HEK293T (cell line): ENCODE results near the gene C1QL4.

Experiments used
- CTCF ChIA-PET: fragments of 350-600 bp; formaldehyde crosslinking; extraction: SDS; loops from one replicate; lab custom pipeline; 2021; ENCODE audit warnings: antibody characterized with exemption, inconsistent platforms; lab: Yijun Ruan, JAX
- POLR2A ChIA-PET: fragments of 350-600 bp; formaldehyde crosslinking; extraction: SDS; loops from one replicate; lab custom pipeline; 2020; ENCODE audit warnings: antibody characterized with exemption, inconsistent platforms; lab: Yijun Ruan, JAX
- DNase-seq: peaks from one replicate; pipeline ENCODE4 v3.0.0; 2012; ENCODE audit warnings: mixed read lengths; ENCODE audit errors: extremely low spot score
- ARNT ChIP-seq: fragments of 450-650 bp; IDR thresholded peaks from 2 replicates; pipeline ENCODE4 v1.6.1; 2017; ENCODE audit warnings: mild to moderate bottlenecking
- BHLHE40 ChIP-seq: fragments of 450-650 bp; IDR thresholded peaks from 2 replicates; pipeline ENCODE4 v1.6.1; 2016; ENCODE audit warnings: mild to moderate bottlenecking, moderate library complexity, borderline replicate concordance
- CTBP1 ChIP-seq: fragments of 450-650 bp; IDR thresholded peaks from 2 replicates; pipeline ENCODE4 v1.6.1; 2016; ENCODE audit warnings: borderline replicate concordance
- ELF4 ChIP-seq: fragments of 450-650 bp; IDR thresholded peaks from 2 replicates; pipeline ENCODE4 v1.6.1; 2017; ENCODE audit warnings: antibody characterized with exemption
- FOXA1 ChIP-seq: fragments of 450-650 bp; IDR thresholded peaks from 2 replicates; pipeline ENCODE4 v1.6.1; 2016; ENCODE audit warnings: mild to moderate bottlenecking
- FOXK2 ChIP-seq: fragments of 450-650 bp; IDR thresholded peaks from 2 replicates; pipeline ENCODE4 v1.6.1; 2016; ENCODE audit warnings: mild to moderate bottlenecking
- FOXM1 ChIP-seq: fragments of 450-650 bp; IDR thresholded peaks from 2 replicates; pipeline ENCODE4 v1.6.1; 2017; ENCODE audit warnings: mild to moderate bottlenecking, borderline replicate concordance
- HDGF ChIP-seq: fragments of 450-650 bp; IDR thresholded peaks from 2 replicates; pipeline ENCODE4 v1.6.1; 2017; ENCODE audit warnings: antibody characterized with exemption, borderline replicate concordance
- L3MBTL2 ChIP-seq: fragments of 450-650 bp; conservative IDR thresholded peaks from 2 replicates; pipeline ENCODE4 v1.6.1; 2016; ENCODE audit warnings: mild to moderate bottlenecking
- LEF1 ChIP-seq: fragments of 450-650 bp; IDR thresholded peaks from 2 replicates; pipeline ENCODE4 v1.6.1; 2017; ENCODE audit warnings: mild to moderate bottlenecking, borderline replicate concordance
- NFRKB ChIP-seq: fragments of 450-650 bp; IDR thresholded peaks from 2 replicates; pipeline ENCODE4 v1.6.1; 2016; ENCODE audit warnings: mild to moderate bottlenecking, moderate library complexity
- PKNOX1 ChIP-seq: fragments of 450-650 bp; IDR thresholded peaks from 2 replicates; pipeline ENCODE4 v1.6.1; 2016
- SP1 ChIP-seq: fragments of 450-650 bp; IDR thresholded peaks from 2 replicates; pipeline ENCODE4 v1.6.1; 2017
- SUZ12 ChIP-seq: fragments of 450-650 bp; IDR thresholded peaks from 2 replicates; pipeline ENCODE4 v1.6.1; 2016; ENCODE audit warnings: mild to moderate bottlenecking
- TARDBP ChIP-seq: fragments of 450-650 bp; IDR thresholded peaks from 2 replicates; pipeline ENCODE4 v1.6.1; 2016
- ZNF384 ChIP-seq: fragments of 450-650 bp; IDR thresholded peaks from 2 replicates; pipeline ENCODE4 v1.6.1; 2016

C1QL4 gene

GRCh38 chr12:49342914-49343731, 6.1 kb upstream of the C1QL4 start:
- POLR2A ChIA-PET, result interaction anchor here (0.6 to 2.9 kb wide), 16 partner anchors 9 to 236 kb away, joined by 3 to 42 read pairs (median 6); partner anchors contain the start of genes PRPH, SPATS2, TROAP and TUBA1B
- CTCF ChIA-PET, result interaction anchor here (0.6 to 3.0 kb wide), 22 partner anchors 8 to 490 kb away, joined by 3 to 55 read pairs (median 8); partner anchors contain the start of genes PRPH, SPATS2, TROAP and TUBA1B
- TF ChIP-seq PKNOX1 (peak; percentile 95), LEF1 (no peak), BHLHE40 (no peak), SP1 (no peak), CTBP1 (no peak)
- no peak for DNase-seq

- CTCF ChIA-PET, result interaction anchor here (0.5 to 3.0 kb wide), 27 partner anchors 9 to 306 kb away, joined by 3 to 55 read pairs (median 6); partner anchors contain the start of genes PRPH, SPATS2, TROAP and TUBA1B
- no peak for TF ChIP-seq BHLHE40
- TF ChIP-seq FOXM1, result no peak; the same call in 1 of the 2 replicates
- no peak for TF ChIP-seq NFRKB
- peak; percentile 86 for TF ChIP-seq PKNOX1
- no peak for TF ChIP-seq TARDBP
- no peak for TF ChIP-seq HDGF
- TF ChIP-seq FOXA1, result no peak
- POLR2A ChIA-PET, result interaction anchor here (0.6 to 2.9 kb wide), 14 partner anchors 9 to 237 kb away, joined by 3 to 42 read pairs (median 8); partner anchors contain the start of genes PRPH, SPATS2, TROAP and TUBA1B
- DNase-seq, result peak; percentile 88
Measured at GRCh38 chr12:49342066-49342913, 5.3 kb upstream of the C1QL4 start.

GRCh38 chr12:49341777-49342065, 4.7 kb upstream of the C1QL4 start:
- TF ChIP-seq LEF1 (no peak), FOXM1 (no peak), SUZ12 (no peak), L3MBTL2 (no peak), ARNT (no peak), FOXA1 (no peak), FOXK2 (no peak), HDGF (no peak), PKNOX1 (no peak), SP1 (no peak), BHLHE40 (no peak), TARDBP (no peak), ZNF384 (no peak), NFRKB (no peak), CTBP1 (no peak), ELF4 (no peak)
- ChIA-PET POLR2A (interaction anchor here (0.7 to 2.9 kb wide), 11 partner anchors 8 to 210 kb away, joined by 3 to 42 read pairs (median 10); partner anchors contain the start of genes PRPH, SPATS2, TROAP and TUBA1B), CTCF (interaction anchor here (0.6 to 3.0 kb wide), 19 partner anchors 10 to 239 kb away, joined by 3 to 55 read pairs (median 8); partner anchors contain the start of genes PRPH, SPATS2 and TROAP)
- DNase-seq, result no peak

- no peak for DNase-seq
Measured at GRCh38 chr12:49340971-49341776, 4.2 kb upstream of the C1QL4 start.

More at GRCh38 chr12:49340971-49341776, 4.2 kb upstream of the C1QL4 start:
- ChIA-PET CTCF (interaction anchor here (1.1 to 3.0 kb wide), 11 partner anchors 9 to 239 kb away, joined by 4 to 55 read pairs (median 9); partner anchors contain the start of genes PRPH and TROAP), POLR2A (interaction anchor here (1.9 to 2.9 kb wide), 6 partner anchors 9 to 210 kb away, joined by 9 to 42 read pairs (median 12); partner anchors contain the start of genes PRPH, SPATS2, TROAP and TUBA1B)
- TF ChIP-seq FOXA1, result no peak
- TF ChIP-seq ELF4, result no peak
- no peak for TF ChIP-seq HDGF
- no peak for TF ChIP-seq FOXM1
- TF ChIP-seq SP1, result no peak
- TF ChIP-seq LEF1, result no peak
- no peak for TF ChIP-seq NFRKB
- no peak for TF ChIP-seq ARNT
- no peak for TF ChIP-seq TARDBP
- no peak for TF ChIP-seq L3MBTL2
- TF ChIP-seq BHLHE40, result no peak
- TF ChIP-seq FOXK2, result no peak
- no peak for TF ChIP-seq CTBP1
- no peak for TF ChIP-seq PKNOX1
